OCI-LY3 (cell line): Measurements from ENCODE around the gene KCNF1.

ENCODE experiments used
- CTCF ChIP-seq: fragments of 200-600, 300-600 bp; sonication (generic); IDR thresholded peaks from 2 replicates; pipeline ENCODE4 v1.5.1; 2014; ENCODE audit warnings: antibody characterized with exemption, low read length, low read depth
- EZH2phosphoT487 ChIP-seq: fragments of 200-600 bp; shearing (Covaris generic); IDR thresholded peaks from 2 replicates; pipeline ENCODE4 v1.6.1; 2018; ENCODE audit warnings: antibody characterized with exemption, mixed run types, low read depth

- TF ChIP-seq CTCF: no peak
- TF ChIP-seq EZH2phosphoT487: no peak
Observed at GRCh38 chr2:10880586-10881321, 31.0 kb upstream of the KCNF1 start.
